Islet precursor cell (in vitro differentiated cells): ENCODE data around the gene RFPL1.

ENCODE experiments used
- DNase-seq: peaks from one replicate; pipeline ENCODE4 v3.0.0-alpha.2; 2018

RFPL1 gene

DNA sequence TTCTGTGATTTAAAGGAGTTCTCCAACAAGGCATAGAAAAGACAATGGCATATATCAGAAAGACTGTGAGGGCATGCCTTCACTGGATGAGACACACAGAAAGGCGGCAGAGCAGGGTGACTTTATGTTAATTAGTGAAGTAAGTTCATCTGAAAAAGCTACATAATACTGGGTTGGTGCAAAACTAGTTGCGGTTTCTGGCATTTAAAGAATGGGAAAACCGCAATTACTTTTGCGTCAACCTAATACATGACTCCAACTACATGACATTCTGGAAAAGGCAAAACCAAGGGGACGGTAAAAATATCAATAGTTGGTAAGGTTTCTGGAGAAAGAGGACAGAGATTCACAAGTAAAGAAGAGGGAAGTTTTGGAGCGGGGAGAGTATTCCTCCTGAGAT, 5.1 kb downstream of the RFPL1 start:
- no peak for DNase-seq

GRCh38 chr22:29443861-29444792, 5.7 kb downstream of the RFPL1 start:
- no peak for DNase-seq

- no peak for DNase-seq
These were observed 7.1 kb downstream of the RFPL1 start for GRCh38 chr22:29445508-29445907.

DNA sequence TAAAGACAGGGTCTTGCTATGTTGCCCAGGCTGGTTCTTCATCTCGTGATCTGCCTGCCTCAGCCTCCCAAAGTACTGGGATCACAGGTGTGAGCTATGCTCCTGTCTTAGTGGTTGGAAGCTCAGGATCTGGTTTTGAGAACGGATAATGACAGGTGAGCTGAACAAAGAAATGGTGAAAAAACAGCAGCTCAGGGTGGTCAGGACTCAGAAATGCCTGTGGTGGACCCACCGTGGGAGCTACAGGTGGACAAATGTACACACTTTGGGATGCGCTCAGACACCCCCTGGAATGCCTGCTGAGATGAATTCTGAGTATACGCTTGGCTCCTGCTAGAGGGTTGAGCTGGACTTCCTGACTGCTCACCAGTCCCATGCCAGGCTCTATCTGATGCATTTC, 9.5 kb downstream of the RFPL1 start:
- no peak for DNase-seq

- no peak for DNase-seq
These were observed 11.0 kb downstream of the RFPL1 start for GRCh38 chr22:29449296-29449875.

GRCh38 chr22:29450222-29450621, 11.8 kb downstream of the RFPL1 start:
- no peak for DNase-seq

- DNase-seq = no peak
These were observed 13.5 kb downstream of the RFPL1 start for GRCh38 chr22:29451863-29452262.

DNA sequence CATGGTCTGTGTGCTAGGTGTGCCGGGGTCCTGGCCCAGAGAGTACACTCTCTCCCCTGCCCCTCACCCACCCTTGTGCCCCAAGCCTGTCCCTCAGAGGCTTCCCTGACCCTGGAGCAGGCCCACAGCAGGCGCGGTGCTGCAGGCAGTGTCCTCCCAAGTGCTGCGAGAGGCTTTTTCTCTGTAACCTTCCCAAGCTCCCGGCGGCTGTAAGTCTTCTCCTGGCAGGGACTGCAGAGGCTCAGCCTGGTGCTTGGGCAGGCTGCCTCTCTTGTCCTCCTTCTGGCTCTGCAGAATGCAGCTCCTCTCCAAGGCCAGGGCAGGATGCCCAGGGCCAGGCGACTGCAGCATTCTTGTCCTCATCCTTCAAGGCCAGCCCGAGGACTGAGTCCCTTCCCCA, 15.9 kb downstream of the RFPL1 start:
- no peak for DNase-seq

- DNase-seq = peak; percentile 69
These were observed 17.9 kb downstream of the RFPL1 start for GRCh38 chr22:29456211-29456671.

DNA sequence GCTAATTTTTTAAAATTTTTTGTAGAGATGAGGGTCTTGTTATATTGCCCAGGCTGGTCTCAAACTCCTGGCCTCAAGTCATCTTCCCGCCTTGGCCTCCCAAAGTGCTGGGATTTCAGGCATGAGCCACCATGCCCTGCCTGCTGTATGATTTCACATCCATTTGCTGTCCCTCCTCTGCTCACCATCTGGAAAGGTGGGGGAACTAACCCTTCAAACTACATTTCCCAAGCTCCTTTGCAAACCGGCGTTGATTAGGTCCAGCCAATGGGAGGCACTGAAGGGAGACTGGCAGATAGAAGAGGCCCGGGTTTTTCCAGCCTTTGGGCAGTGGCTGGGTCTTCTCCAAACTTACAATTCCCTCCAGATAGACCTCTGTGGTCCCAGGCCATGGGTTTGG, 19.3 kb downstream of the RFPL1 start:
- DNase-seq = peak; percentile 75

DNA sequence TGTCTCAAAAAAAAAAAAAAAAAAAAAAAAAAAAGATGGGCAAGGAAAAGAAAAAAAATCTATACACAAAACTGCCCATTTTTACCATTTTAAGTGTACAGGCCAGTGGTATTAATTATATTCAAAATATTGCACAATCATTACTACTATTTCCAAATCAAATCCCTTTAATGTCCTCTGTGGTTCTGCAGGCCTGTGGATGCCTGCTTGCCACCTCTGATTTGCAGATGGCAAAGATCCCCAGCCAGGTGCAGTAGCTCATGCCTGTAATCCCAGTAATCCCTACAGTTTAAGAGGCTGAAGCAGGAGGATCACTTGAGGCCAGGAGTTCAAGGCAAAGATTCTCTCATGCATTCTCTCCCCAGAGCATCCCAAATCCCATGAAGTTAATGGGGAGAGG, 20.2 kb downstream of the RFPL1 start:
- DNase-seq = no peak

DNA sequence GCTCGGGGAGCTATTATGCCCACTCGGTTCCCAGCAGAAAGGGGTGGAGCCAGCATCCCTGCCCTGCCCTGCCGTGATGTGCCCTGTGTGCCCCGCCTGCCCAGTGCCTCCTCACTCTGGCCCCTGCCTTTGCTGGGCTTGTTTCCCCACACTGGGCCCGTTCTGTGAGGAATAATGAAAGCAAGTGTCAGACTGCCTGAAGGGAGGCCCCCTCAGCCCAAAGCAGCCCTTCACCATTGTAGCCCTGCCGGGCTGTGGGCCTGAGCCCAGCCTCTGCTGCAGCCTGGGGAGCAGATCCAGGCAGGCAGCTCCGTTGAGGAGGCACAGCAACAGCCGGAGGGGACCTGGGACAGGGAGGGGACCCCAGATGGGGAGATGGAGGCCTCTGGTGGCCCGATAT, 21.4 kb downstream of the RFPL1 start:
- no peak for DNase-seq

GRCh38 chr22:29461263-29461662, 22.9 kb downstream of the RFPL1 start:
- no peak for DNase-seq

DNA sequence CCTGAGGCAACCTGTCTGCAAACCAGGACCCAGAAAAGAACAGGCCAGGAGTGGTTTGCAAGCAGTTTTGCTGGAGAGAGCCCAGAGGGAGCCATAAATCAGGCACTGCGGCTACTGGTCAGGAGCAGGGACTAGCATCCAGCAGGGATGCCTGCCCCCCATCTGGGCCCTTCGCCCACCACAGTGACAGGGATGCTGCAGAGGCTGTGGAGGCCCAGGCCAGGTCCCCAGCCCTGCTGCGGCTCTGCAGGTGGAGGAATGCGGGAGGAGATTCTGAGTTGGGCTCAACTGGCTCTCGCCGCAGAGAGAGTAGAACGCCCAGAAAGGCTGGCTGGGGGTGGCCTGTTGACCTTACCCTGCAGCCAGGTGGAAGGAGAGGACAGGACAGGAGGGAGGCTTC, 25.2 kb downstream of the RFPL1 start:
- DNase-seq = no peak

GRCh38 chr22:29464581-29464980, 26.2 kb downstream of the RFPL1 start:
- DNase-seq = no peak

DNA sequence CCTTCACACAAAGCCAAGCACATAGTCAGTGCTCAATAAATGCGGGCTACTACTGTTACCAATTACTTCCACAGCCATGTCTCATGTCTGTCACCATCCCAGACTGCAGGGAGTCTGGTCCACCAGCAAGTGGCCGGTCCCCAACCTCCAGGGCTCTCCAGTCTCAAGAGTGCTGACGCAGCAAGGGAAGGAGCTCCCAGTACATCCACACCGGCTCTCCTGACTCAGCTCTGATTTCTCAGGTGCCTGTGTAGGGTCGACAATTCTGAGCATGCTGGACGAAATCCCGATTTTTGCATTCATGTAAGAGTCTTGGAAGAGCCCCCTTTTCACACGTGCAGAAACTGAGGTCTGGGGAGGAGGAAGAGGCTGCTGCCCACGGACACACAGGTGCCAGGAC, 31.4 kb downstream of the RFPL1 start:
- peak; percentile 74 for DNase-seq

DNA sequence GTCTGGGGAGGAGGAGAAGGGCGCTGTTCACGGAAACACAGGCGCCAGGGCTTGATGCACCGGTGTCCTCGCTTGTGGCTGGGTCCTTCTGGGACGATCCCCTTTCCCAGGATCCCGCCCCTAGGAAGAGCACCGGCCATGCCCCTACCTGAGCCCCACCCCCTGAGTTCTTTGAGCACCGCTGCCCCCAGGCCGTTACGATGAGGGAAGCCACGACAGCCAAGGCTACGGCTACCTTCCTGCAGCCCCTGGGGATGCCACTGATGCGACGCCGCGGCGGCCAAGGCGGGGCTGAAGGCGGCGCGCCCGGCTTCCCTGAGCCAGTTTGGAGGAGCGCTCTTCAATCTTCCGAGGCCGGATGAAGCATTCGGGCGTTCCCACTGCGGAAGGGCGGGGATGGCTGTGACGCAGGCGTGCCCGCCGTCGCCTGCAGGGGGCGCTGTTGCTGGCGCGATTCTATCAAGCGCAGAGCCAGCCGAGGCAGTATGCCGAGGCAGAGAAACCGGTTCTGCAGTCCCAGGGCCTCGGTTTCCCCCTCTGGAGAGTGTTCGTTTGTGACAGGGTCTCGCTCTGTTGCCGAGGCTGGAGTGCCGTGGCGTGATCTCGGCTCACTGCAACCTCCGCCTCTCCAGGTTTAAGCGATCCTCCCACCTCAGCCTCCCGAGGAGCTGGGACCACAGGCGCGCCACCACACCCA, 31.9 kb downstream of the RFPL1 start:
- peak; percentile 92 for DNase-seq

GRCh38 chr22:29473001-29473400, 34.6 kb downstream of the RFPL1 start:
- no peak for DNase-seq

DNA sequence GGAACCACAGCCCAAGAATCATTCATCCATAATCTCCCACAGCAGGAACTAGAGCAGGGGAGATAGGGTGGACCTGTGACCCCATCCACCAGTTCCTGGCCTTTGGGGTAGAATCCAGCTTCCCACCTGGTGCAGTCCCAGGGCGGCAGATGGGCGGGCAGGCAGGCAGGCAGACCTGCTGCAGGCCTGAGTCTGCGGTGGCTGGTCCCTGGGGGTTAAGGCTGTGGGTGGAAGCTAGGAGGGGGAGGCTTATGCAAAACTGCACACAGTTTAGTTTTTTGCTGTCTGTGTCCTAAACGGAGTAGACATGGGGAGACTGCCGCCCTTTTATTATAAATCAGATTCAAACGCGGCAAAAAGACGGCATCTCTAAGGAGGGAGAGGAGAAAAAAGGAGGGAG, 37.2 kb downstream of the RFPL1 start:
- no peak for DNase-seq

- peak; percentile 70 for DNase-seq
These were observed 37.7 kb downstream of the RFPL1 start for GRCh38 chr22:29476116-29476515.

GRCh38 chr22:29477723-29478318, 39.4 kb downstream of the RFPL1 start:
- DNase-seq = no peak

GRCh38 chr22:29478326-29479276, 40.2 kb downstream of the RFPL1 start:
- peak; percentile 68 for DNase-seq
